Activated CD8-positive, alpha-beta memory T cell treated with anti-CD3 and anti-CD28 coated beads for 48 hours (primary cell): ENCODE results near the gene ATP8B1.
A peak's percentile ranks its signal among the peaks of the same experiment; 100 is the strongest.
"Not testable (repeated sequence)": the region's sequence is repeated elsewhere in the genome, so short reads cannot be mapped to it uniquely, and the experiment has no call there.

ENCODE experiments used
- DNase-seq, 3 experiments: peaks; one replicate each; pipeline ENCODE4 v3.0.0-alpha.2; 2020; ENCODE audit warnings: low read depth in 2 of 3, low spot score in 2 of 3

The ATP8B1 gene

DNA sequence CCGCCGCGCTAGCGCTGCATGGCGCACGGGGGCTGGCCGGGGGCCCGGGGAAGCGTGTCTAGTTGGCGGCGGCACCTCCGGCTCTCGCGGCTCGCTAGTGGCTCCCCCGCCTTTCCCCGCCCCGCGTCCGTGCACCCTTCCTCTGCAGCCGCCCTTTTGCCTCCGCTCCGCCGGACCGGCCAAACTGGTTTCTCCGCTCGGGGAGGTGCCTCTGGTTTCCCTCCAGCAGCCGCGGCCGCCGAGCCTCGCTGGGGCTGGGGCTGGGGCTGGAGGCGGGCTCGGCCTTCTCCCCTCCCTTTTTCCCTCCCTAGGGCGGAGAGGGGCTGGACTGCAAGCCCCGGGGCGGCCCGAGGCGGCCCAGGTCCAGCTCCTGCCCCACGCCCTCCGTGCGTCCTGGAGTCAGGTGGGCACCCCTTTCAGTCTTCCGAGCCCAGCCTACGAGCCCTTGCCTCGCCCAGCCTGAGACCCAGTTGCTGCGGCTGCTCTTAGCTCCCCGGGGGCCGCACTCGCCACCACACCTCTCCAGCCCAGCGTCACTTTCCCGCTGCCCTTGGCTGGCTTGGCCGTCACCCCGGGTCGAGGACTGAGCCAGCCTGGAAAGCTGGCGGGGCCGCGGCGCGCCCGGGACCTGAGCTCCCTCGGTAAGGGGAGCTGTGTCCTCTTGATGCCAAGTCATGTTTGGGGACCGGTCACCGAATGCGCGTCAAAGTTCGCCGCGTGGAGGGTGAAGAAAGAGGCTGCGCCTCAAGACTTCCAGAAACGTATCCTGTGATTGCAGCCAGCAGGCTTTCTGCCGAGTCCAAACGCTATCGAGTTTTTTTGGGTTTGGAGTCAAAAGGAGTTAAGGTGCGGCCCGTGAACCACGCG, at the start of gene ATP8B1:
Gene ATP8B1 (minus strand): TSS at position 213 of the 867 bp plus-strand sequence. CDS start 71,508 bp downstream, outside the sequence.
- no peak for DNase-seq

DNA sequence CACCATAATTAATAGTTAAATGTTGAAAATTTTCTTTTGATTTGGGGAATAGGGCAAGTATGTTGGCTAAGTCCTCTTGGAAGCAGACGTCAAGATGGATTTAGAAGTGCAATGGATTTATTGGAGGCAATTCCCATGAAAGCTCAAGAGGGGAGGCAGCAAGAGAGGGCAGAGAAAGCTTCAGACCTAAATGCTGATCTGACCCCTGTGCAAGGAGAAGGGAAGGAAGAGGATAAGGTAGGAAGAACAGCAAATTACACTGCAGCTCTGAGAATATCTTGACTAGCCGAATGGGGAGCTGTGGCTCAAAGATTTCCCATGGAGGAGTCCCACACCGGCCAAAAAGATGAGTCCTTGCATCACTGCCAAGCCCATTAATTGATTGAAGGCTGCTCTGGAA, 46.9 kb upstream of the ATP8B1 start:
- DNase-seq = no peak

DNA sequence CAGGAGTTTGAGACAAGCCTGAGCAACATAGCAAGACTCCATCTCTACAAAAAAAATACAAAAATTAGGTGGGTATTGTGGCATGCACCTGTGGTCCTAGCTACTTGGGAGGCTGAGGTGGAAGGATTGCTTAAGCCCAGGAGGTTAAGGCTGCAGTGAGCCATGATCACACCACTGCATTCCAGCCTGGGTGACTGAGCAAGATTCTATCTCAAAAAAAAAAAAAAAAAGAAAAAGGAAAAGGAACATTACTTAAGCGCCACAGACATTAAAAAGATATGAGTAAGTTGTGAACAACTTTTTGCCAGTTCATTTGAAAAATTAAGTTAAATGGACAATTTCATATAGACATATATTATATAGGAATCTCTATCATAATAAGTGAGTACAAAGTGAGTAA, 45.3 kb upstream of the ATP8B1 start:
- not testable (repeated sequence) for DNase-seq

DNA sequence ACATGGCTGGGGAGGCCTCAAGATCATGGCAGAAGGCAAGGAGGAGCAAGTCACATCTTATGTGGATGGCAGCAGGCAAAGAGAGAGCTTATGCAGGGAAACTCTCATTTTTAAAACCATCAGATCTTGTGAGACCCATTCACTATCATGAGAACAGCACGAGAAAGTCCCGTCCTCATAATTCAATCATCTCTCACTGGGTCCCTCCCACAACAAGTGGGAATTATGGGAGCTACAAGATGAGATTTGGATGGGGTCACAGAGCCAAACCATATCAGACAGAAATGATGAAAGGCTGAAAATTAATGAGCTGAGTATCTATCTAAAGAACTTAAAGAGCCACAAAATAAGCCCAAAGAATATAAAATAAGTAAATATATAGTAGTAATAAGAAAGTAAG, 44.3 kb upstream of the ATP8B1 start:
- not testable (repeated sequence) for DNase-seq

DNA sequence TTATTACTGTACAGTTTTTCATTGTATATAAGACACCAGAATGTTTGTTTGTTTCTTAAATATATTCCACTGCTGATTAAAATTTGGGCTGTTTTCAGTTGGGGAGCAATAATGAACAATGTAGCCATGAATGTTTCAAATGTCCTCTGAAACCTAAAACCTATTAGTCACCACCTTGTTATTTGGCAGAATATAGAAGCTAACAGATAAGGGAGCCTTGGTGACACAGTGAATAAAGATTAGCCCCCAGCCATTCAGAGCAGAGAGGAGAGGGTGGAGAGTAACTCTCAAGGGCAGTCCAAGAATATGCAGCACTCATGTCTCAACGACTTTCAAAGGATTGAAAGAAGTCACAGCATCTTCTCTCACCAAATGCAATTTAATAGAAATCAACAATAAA, 43.1 kb upstream of the ATP8B1 start:
- DNase-seq = no peak

DNA sequence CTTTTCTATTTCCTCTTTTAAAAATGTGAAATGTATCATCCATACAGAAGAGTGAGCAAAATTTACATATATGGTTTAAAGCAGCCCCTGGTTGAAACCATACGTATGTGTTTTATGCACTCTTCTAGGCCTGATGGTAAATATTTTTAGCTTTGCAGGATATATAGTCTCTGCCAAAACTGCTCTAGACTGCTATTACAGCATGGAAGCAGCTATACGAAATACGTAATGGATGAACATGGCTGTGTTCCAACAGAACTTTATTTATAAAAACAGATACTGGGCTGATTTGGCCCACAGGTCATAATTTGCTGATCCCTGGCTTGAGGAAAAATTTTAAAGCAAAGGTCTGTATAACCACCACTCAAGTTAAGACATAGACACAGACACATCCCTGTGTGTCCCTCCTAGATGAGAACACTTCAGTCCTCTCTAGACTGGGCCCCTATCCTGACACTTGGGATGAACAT, 42.5 kb upstream of the ATP8B1 start:
- DNase-seq = no peak

DNA sequence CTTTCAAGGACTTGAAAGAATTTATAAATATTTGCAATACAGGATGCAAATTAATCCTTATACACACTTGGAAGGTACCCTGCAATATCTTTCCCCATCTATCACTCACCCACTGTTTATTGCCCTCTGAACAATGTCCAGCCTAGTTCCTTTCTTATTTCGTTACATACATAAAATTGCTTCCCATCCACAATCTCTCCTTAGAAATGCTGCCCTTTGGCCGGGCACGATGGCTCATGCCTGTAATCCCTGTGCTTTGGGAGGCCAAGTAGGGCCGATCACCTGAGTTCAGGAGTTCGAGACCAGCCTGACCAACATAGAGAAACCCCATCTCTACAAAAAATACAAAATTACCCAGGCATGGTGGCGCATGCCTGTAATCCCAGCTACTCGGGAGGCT, 41.2 kb upstream of the ATP8B1 start:
- DNase-seq = no peak

DNA sequence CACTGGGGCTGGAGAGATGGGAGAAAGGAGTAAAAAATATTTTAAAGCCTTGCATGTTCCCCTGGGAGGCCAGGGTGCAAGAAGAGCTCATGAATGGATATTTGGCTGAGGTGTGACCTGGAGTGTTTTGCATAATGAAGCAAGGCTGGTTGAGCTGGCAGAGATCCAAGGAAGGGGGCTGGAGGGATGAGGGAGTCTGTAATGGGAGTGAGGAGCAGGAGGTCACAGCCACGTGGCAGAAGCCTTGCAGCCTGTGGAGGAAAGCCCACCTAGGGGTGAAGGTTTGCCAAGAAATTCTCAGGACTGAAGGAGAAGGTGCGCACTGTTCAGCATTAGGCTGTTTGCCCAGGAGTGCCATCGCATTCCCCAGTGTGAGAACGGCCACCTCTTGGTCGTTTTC, 40.3 kb upstream of the ATP8B1 start:
- no peak for DNase-seq

DNA sequence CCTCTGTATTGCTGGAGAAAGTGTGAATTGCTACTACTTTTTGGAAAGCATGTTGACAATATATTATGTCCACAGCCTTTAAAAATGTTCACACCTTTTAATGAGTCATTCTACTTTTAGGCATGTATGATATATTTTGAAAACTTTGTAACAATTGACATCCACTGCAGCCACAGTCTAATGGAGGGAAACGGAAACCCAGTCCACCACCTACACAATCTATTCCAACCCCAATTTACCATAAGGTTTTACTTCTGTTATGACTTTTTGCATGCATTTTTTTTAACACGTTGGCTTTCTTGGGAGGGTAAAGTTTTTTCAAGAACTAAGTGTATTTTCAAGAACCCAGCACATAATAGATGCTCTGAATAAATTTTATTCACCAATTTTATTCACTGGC, 38.5 kb upstream of the ATP8B1 start:
- no peak for DNase-seq

DNA sequence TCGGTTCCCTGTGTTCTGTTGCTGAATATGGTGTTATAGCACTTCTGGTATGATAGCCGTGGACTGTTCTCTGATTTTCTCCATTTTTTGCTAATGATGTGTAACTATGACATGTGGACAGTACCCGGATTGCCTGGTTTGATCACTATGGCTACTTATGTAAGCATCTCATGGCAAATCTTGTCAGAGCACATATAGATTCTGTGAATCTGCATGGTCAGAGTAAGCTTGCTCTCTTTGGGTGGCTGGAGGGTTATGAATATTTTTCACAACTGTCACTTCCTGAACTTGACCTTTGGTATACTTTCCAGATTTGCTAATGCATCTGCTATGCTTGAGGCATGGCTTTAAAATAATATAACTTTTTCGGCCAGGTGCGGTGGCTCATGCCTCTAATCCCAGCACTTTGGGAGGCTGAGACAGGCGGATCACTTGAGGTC, 36.8 kb upstream of the ATP8B1 start:
- DNase-seq = no peak

DNA sequence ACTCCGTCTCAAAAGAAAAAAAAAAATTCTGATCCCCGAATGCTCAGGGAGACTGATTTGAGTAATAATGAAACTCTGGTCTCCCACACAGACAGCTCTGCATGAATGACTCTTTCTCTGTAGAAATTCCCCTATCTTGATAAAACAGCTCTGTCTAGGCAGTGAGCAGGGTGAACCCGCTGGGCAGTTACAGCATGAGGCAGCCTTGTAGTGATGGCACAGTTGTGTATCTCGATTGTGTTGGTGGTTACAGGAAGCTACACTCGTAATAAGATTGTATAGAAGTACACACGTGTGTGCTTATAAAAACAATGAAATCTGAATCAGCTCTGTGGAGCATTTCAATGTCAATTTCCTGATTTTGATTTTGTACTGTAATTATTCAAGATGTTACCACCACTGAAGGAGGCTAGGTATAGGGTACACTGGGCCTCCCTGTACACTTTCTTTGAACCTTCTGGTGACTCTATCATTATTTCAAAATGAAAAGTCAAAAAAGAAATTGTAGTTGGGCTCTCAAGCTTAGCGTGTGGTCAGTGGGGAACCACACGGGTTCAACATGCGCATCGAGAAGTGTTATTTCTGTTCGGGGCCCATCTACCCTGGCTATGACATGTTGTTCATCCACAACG, 34.9 kb upstream of the ATP8B1 start:
- DNase-seq = peak in 2 of 3 experiments; percentile 10 to 23

DNA sequence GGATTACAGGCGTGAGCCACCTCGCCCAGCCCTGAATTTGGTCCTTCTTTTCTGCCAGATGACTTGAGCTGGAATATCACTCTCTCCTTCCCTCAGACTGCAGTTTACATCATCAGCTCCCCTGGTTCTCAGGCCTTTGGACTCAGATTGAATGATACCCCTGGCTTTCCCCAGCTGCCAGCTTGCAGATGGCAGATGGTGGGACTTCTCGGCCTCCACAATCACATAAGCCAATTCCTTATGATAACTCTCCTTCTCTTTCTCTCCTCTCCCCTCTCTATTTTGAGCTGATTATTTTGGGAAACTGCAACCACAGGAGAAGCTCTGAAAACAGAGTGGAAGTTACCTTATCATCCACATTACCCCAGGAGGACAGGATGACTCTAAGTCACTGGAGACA, 33.4 kb upstream of the ATP8B1 start:
- no peak for DNase-seq

DNA sequence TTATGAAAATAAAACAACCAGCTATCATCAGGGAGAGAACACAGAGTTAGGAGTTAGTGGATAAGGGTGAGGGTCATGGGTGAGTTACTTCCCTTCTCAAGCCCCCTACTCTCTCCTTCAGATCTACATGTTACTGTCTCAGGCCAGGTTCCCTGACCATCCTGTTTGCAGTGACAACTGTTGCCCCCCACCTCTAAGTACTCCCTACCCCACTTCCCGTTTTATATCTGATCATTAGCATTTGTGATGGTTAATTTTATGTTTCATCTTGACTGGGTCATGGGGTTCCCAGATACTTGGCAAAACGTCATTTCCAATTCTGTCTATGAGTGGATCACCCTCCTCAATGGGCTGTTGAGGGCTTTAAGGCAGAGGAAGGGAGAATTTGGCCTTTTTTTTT, 32.8 kb upstream of the ATP8B1 start:
- DNase-seq = no peak

DNA sequence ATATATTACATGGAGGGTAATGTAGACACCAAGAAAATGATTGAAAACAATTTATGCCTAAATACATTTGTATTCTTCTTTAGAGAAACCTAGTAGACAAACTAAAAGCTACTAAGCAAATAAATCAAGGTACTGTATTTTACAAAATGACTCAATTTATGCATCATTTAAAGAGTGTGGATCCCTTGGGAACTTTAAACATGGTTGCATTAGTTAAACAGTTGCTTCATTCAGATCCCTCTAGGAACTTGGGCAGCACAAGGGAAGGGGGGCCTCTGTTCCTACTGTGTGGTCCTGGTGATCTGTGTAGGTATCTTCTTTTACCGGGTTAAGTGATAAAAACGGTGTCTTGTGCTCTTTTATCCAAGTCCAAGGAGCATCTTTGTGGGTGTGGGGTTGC, 31.5 kb upstream of the ATP8B1 start:
- no peak for DNase-seq

DNA sequence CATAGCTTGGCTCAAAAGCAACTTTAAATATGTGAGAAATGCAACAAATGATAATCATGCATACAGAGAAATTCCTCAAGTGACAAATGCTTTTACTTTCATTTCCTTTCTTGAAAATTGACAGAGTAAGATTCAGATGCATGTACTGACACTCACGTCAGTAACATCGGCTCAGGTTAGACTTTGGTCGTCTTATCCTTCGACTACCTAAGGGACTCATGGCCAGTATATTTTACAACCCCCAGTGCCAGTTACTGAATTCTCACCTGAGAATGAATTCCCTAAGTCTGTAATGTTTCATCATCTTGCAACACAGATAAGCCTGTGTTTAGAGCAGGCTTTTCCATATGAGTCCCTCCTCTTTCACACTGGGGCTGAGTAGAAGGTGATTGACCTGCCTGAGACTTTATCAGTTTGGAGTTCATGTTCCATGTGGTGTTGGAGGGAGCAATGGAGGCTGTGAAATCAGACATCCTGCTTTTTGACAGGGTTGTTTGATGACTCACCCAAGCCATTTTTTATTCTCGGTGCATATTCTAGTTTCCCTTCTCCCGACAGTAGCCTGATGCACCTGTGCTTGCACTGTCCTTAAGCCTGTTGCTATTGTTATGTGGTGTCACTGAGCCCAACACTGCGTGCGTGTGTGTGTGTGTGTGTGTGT, 30.5 kb upstream of the ATP8B1 start:
- no peak for DNase-seq

DNA sequence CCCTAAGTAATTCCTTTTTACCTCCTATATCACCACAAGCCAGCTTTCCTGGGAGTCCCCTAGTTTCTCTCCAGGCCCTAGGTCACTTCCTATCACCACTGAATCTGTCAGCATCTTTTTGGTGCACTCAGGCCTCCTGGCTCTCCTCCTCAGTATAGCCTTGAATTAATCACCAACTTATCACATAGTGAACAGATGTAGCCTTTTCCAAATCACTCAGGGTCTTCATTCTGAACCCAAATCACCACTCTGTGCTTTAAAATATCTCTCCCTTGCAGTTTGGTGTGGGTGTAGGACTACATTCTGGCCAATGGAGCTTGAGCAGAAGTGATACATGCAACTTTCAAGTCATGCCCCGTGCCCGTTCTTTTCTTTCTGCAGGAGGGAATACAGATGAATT, 29.6 kb upstream of the ATP8B1 start:
- no peak for DNase-seq

DNA sequence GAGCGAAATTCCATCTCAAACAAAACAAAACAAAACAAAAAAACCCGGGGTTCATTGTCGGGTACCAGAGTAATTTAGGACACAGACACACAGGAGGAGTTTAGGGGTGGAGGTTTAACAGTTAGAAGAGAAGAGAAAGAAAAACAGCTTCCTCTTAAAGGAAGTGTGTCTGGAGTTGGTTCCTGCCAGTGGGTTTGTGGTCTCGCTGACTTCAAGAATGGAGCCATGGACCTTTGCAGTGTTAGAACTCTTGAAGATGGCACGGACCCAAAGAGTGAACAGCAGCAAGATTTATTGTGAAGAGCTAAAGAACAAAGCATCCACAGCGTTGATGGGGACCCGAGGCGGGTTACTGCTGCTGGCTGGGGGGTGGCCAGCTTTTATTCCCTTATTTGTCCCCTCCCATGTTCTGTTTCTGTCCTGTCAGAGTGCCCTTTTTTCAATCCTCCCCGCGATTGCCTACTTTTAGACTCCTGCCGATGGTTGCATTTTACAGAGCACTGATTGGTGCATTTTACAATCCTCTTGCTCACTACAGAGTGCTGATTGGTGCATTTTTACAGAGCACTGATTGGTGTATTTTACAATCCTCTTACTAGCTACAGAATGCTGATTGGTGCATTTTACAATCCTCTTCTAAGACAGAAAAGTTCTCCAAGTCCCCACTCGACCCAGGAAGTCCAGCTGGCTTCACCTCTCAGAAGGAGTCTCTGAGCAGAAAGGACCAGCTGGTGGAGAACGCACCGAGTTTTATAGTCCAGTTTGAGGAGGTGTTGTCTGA, 28.7 kb upstream of the ATP8B1 start:
- DNase-seq = no peak

DNA sequence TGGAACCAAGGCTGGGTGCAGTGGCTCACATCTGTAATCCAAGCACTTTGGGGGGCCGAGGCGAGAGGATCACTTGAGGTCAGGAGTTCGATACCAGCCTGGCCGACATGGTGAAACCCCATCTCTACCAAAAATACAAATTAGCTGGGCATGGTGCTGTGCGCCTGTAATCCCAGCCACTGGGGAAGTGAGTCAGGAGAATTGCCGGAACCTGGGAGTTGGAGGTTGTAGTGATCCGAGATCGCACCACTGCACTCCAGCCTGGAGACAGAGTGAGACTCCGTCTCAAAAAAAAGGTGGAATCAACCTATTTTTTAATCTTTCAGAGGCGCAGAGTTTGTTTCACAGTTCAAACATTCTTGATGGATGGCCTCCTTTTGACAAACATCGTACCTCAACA, 24.5 kb upstream of the ATP8B1 start:
- DNase-seq = no peak

DNA sequence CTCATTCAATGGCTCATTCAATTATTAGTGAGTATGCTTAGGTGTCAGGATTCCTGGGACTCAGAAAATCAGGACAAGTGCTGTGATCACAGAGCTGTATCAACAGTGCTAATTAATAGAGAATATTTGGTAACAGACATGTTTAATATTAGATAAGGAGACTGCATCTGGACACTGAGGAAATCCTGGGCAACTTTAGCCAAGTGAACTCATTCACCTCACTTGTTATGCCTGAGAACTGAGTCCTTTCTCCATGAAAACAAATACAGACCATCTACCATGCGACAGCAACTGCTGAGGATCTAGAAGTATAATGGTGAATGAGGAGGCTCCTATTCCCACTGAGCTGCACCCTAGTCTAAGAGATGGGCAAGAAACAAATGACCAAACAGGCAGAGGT, 23.1 kb upstream of the ATP8B1 start:
- DNase-seq = no peak

DNA sequence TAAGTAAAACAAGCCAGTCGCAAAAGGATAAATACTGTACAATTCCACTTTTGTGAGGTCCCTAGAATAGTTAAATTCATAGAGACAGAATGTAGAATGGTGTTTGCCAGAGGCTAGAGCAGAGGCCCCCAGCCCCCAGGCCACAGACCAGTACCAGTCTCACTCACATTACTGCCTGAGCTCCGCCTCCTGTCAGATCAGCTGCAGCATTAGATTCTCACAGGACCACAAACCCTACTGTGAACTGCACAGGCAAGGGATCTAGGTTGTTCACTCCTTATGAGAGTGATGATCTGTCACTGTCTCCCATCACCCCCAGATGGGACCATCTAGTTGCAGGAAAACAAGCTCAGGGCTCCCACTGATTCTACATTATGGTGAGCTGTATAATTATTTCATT, 17.5 kb upstream of the ATP8B1 start:
- DNase-seq = not testable (repeated sequence)
